Measurements from ENCODE around the gene GOT1. TPM values are rescaled to one million over a fixed set of nuclear protein-coding genes. Genes with fewer than 3 reads are reported as not detected.

The GOT1 gene
- total RNA-seq, 1 experiment from 2014 or later, result 163 TPM

DNA sequence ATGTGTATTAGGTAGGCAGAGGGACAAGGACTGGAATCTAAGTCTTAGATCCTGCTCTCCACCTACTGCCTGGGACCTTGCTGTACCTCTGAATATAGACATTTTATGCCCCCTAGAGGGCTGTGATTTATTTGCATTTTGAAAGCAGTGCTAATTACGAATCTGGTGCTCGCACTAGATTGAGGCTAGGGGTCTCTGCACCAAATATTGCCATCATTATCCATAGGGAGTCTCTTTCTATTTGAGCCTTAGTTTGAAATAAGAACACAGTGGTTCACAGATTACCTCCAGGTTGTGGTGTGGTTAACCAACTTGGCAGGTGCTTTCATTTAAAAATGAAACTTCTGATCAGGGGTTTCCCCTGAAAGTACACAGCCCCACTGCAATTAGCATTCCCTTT lies 59.4 kb downstream of the GOT1 start:
- BruUV-seq (replicated peaks), result no TSS peak
- ChIA-PET CTCF (interaction anchor here (0.6 to 1.3 kb wide), 3 partner anchors 9 to 244 kb away, joined by 3 to 7 read pairs (median 3); no protein-coding TSS in a partner anchor), POLR2A (no interaction called here)
- Mint-ChIP-seq H3K36me3 (ENCODE audit: insufficient read depth, unreplicated experiment) (no peaks in the 10 kb centered on the region), H3K27me3 (ENCODE audit: insufficient read depth, unreplicated experiment) (peaks cover 42% of the 10 kb centered on the region), H3K27ac (ENCODE audit: low read depth, unreplicated experiment) (no peak overlapping the region), H3K4me1 (ENCODE audit: insufficient read depth, unreplicated experiment) (peaks cover 11% of the 10 kb centered on the region), H3K9me3 (ENCODE audit: unreplicated experiment) (no peaks in the 10 kb centered on the region), H3K4me3 (ENCODE audit: unreplicated experiment) (no peak overlapping the region)
- intact Hi-C loops (cut with micrococcal nuclease), result loop anchor here (2.0 to 10.0 kb wide), 3 partner anchors 96 to 904 kb away; no protein-coding TSS in a partner anchor
- DNase-seq (ENCODE audit: unreplicated experiment), result peak; percentile 43
- TF ChIP-seq, protein P1, sequence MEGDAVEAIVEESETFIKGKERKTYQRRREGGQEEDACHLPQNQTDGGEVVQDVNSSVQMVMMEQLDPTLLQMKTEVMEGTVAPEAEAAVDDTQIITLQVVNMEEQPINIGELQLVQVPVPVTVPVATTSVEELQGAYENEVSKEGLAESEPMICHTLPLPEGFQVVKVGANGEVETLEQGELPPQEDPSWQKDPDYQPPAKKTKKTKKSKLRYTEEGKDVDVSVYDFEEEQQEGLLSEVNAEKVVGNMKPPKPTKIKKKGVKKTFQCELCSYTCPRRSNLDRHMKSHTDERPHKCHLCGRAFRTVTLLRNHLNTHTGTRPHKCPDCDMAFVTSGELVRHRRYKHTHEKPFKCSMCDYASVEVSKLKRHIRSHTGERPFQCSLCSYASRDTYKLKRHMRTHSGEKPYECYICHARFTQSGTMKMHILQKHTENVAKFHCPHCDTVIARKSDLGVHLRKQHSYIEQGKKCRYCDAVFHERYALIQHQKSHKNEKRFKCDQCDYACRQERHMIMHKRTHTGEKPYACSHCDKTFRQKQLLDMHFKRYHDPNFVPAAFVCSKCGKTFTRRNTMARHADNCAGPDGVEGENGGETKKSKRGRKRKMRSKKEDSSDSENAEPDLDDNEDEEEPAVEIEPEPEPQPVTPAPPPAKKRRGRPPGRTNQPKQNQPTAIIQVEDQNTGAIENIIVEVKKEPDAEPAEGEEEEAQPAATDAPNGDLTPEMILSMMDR (IDR thresholded peaks at IDR 0.05; ENCODE audit: unreplicated experiment), result peak; percentile 47

DNA sequence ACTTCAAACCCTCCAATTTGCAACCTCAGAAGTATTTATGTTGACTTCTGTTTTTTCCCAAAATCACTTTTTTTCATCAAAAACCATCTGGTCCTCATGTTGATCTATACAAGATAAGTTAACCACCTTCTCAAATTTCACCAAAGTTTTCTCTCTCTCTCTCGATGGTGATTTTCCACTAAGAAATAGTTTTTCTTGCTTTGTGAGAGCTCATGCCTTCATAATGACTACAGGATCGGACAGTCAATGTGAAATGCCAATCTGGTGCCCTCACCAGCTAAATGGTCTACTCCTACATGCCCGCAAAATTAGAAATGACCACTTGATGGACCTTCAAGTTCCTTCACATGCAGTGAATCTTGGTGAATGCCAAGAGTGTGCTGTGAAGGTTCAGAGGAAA lies 60.9 kb downstream of the GOT1 start:
- BruUV-seq (replicated peaks), result no TSS peak
- no peak overlapping the region for H3K27ac Mint-ChIP-seq (ENCODE audit: low read depth, unreplicated experiment)
- intact Hi-C loops (cut with micrococcal nuclease), result no loop called here
- peaks cover 48% of the 10 kb centered on the region for H3K27me3 Mint-ChIP-seq (ENCODE audit: insufficient read depth, unreplicated experiment)
- TF ChIP-seq, protein P1 (IDR thresholded peaks at IDR 0.05; ENCODE audit: unreplicated experiment), result no peak
- no peak for DNase-seq (ENCODE audit: unreplicated experiment)
- peaks cover 1% of the 10 kb centered on the region for H3K4me1 Mint-ChIP-seq (ENCODE audit: insufficient read depth, unreplicated experiment)
- no peak overlapping the region for H3K4me3 Mint-ChIP-seq (ENCODE audit: unreplicated experiment)
- H3K9me3 Mint-ChIP-seq (ENCODE audit: unreplicated experiment), result no peaks in the 10 kb centered on the region
- ChIA-PET POLR2A (no interaction called here), CTCF (interaction anchor here (0.7 to 1.1 kb wide), 3 partner anchors 9 to 80 kb away, joined by 3 read pairs; no protein-coding TSS in a partner anchor)
- H3K36me3 Mint-ChIP-seq (ENCODE audit: insufficient read depth, unreplicated experiment), result no peaks in the 10 kb centered on the region

DNA sequence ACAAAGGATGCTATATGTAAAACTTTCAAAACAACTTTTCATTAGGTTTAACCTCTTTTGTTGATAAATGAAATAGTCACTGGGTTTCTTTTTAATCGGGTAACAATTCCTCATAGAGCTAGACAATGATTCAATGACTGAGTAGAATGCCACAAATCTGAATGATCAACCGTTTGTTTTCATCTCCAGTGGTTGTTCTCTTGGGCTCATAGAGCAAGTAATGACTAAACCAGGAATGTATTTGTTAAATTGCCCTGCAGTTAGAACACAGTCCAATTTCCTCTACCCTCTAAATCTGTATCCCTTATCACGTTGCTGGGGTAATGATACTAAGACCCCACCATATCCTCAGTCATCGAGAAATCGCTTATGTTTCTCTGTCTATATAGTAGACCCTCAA lies 61.3 kb downstream of the GOT1 start:
- CTCF ChIA-PET, result interaction anchor here (0.7 to 0.9 kb wide), 2 partner anchors 14 to 80 kb away, joined by 3 read pairs; no protein-coding TSS in a partner anchor
- intact Hi-C loops (cut with micrococcal nuclease), result no loop called here

DNA sequence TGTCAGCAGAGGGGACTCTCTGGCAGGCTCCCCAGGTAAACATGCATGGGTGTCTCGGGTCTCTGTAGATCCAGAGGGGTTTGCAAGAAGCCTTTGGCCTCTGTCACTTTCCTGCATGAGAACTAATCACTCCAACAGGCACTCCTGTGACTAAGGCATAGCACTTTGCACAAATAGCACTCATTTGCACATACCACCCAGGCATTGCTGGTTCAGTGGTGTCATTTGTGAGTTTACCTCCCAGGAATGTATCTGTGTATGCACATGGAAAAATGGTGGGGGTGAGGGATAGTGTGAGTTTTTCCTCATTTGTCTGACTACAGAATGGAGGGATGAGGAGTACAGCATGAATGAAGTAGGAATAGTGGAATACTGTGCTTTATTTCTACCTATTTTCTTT lies 61.8 kb downstream of the GOT1 start:
- intact Hi-C loops (cut with micrococcal nuclease), result no loop called here
- no peaks in the 10 kb centered on the region for H3K36me3 Mint-ChIP-seq (ENCODE audit: insufficient read depth, unreplicated experiment)
- no TSS peak for BruUV-seq (replicated peaks)

More for the DNA sequence above, 61.3 kb downstream of the GOT1 start:
- Mint-ChIP-seq H3K4me1 (ENCODE audit: insufficient read depth, unreplicated experiment) (no peaks in the 10 kb centered on the region), H3K9me3 (ENCODE audit: unreplicated experiment) (no peaks in the 10 kb centered on the region), H3K4me3 (ENCODE audit: unreplicated experiment) (no peak overlapping the region), H3K27me3 (ENCODE audit: insufficient read depth, unreplicated experiment) (peaks cover 48% of the 10 kb centered on the region), H3K36me3 (ENCODE audit: insufficient read depth, unreplicated experiment) (no peaks in the 10 kb centered on the region), H3K27ac (ENCODE audit: low read depth, unreplicated experiment) (no peak overlapping the region)
- TF ChIP-seq, protein P1 (IDR thresholded peaks at IDR 0.05; ENCODE audit: unreplicated experiment), result no peak
- no TSS peak for BruUV-seq (replicated peaks)
- POLR2A ChIA-PET, result no interaction called here
- DNase-seq (ENCODE audit: unreplicated experiment), result no peak

More for the DNA sequence above, 61.8 kb downstream of the GOT1 start:
- Mint-ChIP-seq H3K27ac (ENCODE audit: low read depth, unreplicated experiment) (no peak overlapping the region), H3K27me3 (ENCODE audit: insufficient read depth, unreplicated experiment) (peaks cover 48% of the 10 kb centered on the region), H3K9me3 (ENCODE audit: unreplicated experiment) (no peaks in the 10 kb centered on the region), H3K4me1 (ENCODE audit: insufficient read depth, unreplicated experiment) (no peaks in the 10 kb centered on the region), H3K4me3 (ENCODE audit: unreplicated experiment) (no peak overlapping the region)
- no peak for DNase-seq (ENCODE audit: unreplicated experiment)
- TF ChIP-seq, protein P1 (IDR thresholded peaks at IDR 0.05; ENCODE audit: unreplicated experiment), result no peak
- CTCF ChIA-PET, result no interaction called here
- POLR2A ChIA-PET, result no interaction called here

Measured in MCF 10A (cell line).